HCT116 (cell line): Measurements from ENCODE around the gene TENT4A. TPM values are rescaled to one million over a fixed set of nuclear protein-coding genes. Genes with fewer than 3 reads are reported as not detected.
A peak's percentile ranks its signal among the peaks of the same experiment; 100 is the strongest.

Experiments
- ATAC-seq: fragments of 200-7000 bp; cut with Tn5 transposase; 2 replicates; pipeline ENCODE4 v1.9.1; 2020; ENCODE audit warnings: mild to moderate bottlenecking, moderate library complexity
- BruUV-seq: library from RNA; stranded (reverse); fragments of 400-500 nt; replicated peaks from 2 replicates; lab custom pipeline; 2021; lab: Mats Ljungman, UMichigan
- CTCF ChIA-PET: fragments of 300-600 bp; sonication (Branson Sonifier 250); formaldehyde crosslinking; loops from one replicate; lab custom pipeline; 2021; ENCODE audit warnings: antibody characterized with exemption; lab: Charles Lee
- POLR2A ChIA-PET: fragments of 300-600, 350-600 bp; sonication (Branson Sonifier 250); formaldehyde crosslinking; loops from one replicate; lab custom pipeline; 2021; ENCODE audit warnings: antibody characterized with exemption; lab: Charles Lee
- RAD21 ChIA-PET, 2 experiments: fragments of 300-600 bp; sonication (Branson Sonifier 250); formaldehyde crosslinking; loops; one replicate each; lab custom pipeline; 2023; ENCODE audit warnings: low total read pairs in 2 of 2; ENCODE audit not compliant: uncharacterized antibody in 2 of 2, unreplicated experiment in 2 of 2, low non-redundant PET in 1 of 2; lab: Charles Lee
- DNase-seq: peaks from one replicate; pipeline ENCODE4 v3.0.0-alpha.2; 2010; ENCODE audit warnings: low read depth, low spot score
- H2AFZ ChIP-seq: fragments of 200-600 bp; shearing (Covaris generic), sonication (generic); 2 replicates; pipeline ENCODE4 v1.6.1; 2017; ENCODE audit warnings: low read depth, mixed run types, mixed read lengths, antibody characterized with exemption, low read length; ENCODE audit not compliant: poor library complexity, severe bottlenecking
- H3K27ac ChIP-seq: 2 replicates; pipeline ENCODE4 v1.5.1; 2012; ENCODE audit warnings: low read depth, low read length
- H3K27me3 ChIP-seq: fragments of 200-600 bp; sonication (generic); 2 replicates; pipeline ENCODE4 v1.6.1; 2016; ENCODE audit warnings: mixed run types, low read length, mixed read lengths; ENCODE audit not compliant: insufficient read depth
- H3K36me3 ChIP-seq, 2 experiments: fragments of 200-500 bp in 1 of 2; fragments of 200-600 bp in 1 of 2; sonication (Bioruptor generic) in 1 of 2; sonication (generic) in 1 of 2; 2 replicates each; pipeline versions ENCODE4 v1.5.1 to v1.6.1; 2014 to 2016; ENCODE audit warnings: low read length in 2 of 2, inconsistent platforms in 1 of 2, mixed read lengths in 1 of 2, mixed run types in 1 of 2; ENCODE audit not compliant: insufficient read depth in 2 of 2, control insufficient read depth in 1 of 2
- H3K4me1 ChIP-seq, 2 experiments: fragments of 200-600 bp in 1 of 2; sonication (generic) in 1 of 2; 2 replicates each; pipeline versions ENCODE4 v1.5.1 to v1.6.1; 2012 to 2017; ENCODE audit warnings: low read length in 2 of 2, inconsistent platforms in 1 of 2, mild to moderate bottlenecking in 1 of 2, mixed read lengths in 1 of 2, mixed run types in 1 of 2, moderate library complexity in 1 of 2; ENCODE audit not compliant: insufficient read depth in 2 of 2, control insufficient read depth in 1 of 2
- H3K4me2 ChIP-seq: fragments of 200-600 bp; sonication (generic); 2 replicates; pipeline ENCODE4 v1.6.1; 2017; ENCODE audit warnings: mixed run types, low read length, mixed read lengths
- H3K4me3 ChIP-seq, 2 experiments: fragments of 200-600 bp in 1 of 2; sonication (generic) in 1 of 2; replicated peaks in 1 of 2; 2 replicates each; pipeline ENCODE4 v1.5.1; 2011 to 2016; ENCODE audit warnings: low read length in 2 of 2, control low read depth in 1 of 2, low read depth in 1 of 2, mild to moderate bottlenecking in 1 of 2, mixed read lengths in 1 of 2, mixed run types in 1 of 2
- H3K79me2 ChIP-seq: fragments of 200-600 bp; sonication (generic); 2 replicates; pipeline ENCODE4 v1.6.1; 2017; ENCODE audit warnings: mild to moderate bottlenecking, mixed run types, low read length, moderate library complexity, mixed read lengths; ENCODE audit not compliant: insufficient read depth
- H3K9ac ChIP-seq: fragments of 200-600 bp; sonication (generic); 2 replicates; pipeline ENCODE4 v1.6.1; 2016; ENCODE audit warnings: low read length, mixed read lengths
- H3K9me2 ChIP-seq: fragments of 200-600 bp; sonication (generic), shearing (Covaris generic); 2 replicates; pipeline ENCODE4 v1.6.1; 2017; ENCODE audit warnings: mixed run types, mild to moderate bottlenecking, moderate library complexity; ENCODE audit not compliant: insufficient read depth
- H3K9me3 ChIP-seq, 2 experiments: fragments of 200-500 bp in 1 of 2; fragments of 200-600 bp in 1 of 2; sonication (Bioruptor generic) in 1 of 2; sonication (generic) in 1 of 2; 2 replicates each; pipeline ENCODE4 v1.6.1; 2014 to 2017; ENCODE audit warnings: low read length in 2 of 2, mixed read lengths in 2 of 2, inconsistent platforms in 1 of 2, low read depth in 1 of 2, mild to moderate bottlenecking in 1 of 2, mixed run types in 1 of 2, moderate library complexity in 1 of 2; ENCODE audit not compliant: control insufficient read depth in 1 of 2, insufficient read depth in 1 of 2
- H4K20me1 ChIP-seq: fragments of 200-600 bp; sonication (generic), shearing (Covaris generic); 2 replicates; pipeline ENCODE4 v1.6.1; 2017; ENCODE audit warnings: mixed run types, mild to moderate bottlenecking, moderate library complexity; ENCODE audit not compliant: insufficient read depth
- CTCF ChIP-seq, 3 experiments: fragments of 200-600 bp in 1 of 3; sonication (generic) in 1 of 3; IDR thresholded peaks in 2 of 3; conservative IDR thresholded peaks in 1 of 3; 2 replicates each; pipeline ENCODE4 v1.5.1; 2012 to 2017; ENCODE audit warnings: low read depth in 2 of 3, low read length in 2 of 3, antibody characterized with exemption in 1 of 3, borderline replicate concordance in 1 of 3, control low read depth in 1 of 3, mild to moderate bottlenecking in 1 of 3, mixed read lengths in 1 of 3, mixed run types in 1 of 3, moderate library complexity in 1 of 3; ENCODE audit not compliant: insufficient read depth in 1 of 3
- RAD21 ChIP-seq: IDR thresholded peaks from 2 replicates; pipeline ENCODE4 v1.6.1; 2012; ENCODE audit warnings: low read depth, mild to moderate bottlenecking
- intact Hi-C: fragments of 100-400 bp; cut with micrococcal nuclease; formaldehyde crosslinking; loops from 2 replicates; pipeline ENCODE4 v1.10.0; 2022
- total RNA-seq: library from RNA; stranded (reverse); gene quantifications from one replicate; pipeline ENCODE4 v1.2.1, GENCODE V29; 2021; ENCODE audit not compliant: unreplicated experiment
- TF ChIP-seq, protein P1 (sequence below): IDR thresholded peaks from 2 replicates; pipeline ENCODE4 v1.6.1; 2012; ENCODE audit warnings: low read depth

The TENT4A gene
- total RNA-seq, 1 experiment from 2014 or later = 39.8 TPM

GRCh38 chr5:6745706-6746222, 32.5 kb downstream of the TENT4A start:
- H3K36me3 ChIP-seq = peaks cover 57 to 65% of the 10 kb centered on the region in 2 experiments; a peak in 3 of 4 replicates

More at GRCh38 chr5:6745706-6746222, 32.5 kb downstream of the TENT4A start:
- intact Hi-C loops = loop anchor here (1.0 to 10.0 kb wide), 3 partner anchors 113 to 1253 kb away; partner anchors contain the start of genes MED10, NSUN2 and SRD5A1
- H3K4me2 ChIP-seq = no peak overlapping the region
- no peak overlapping the region for H3K9ac ChIP-seq
- TF ChIP-seq RAD21 (peak; percentile 72), CTCF (IDR thresholded peaks at IDR 0.05 in 2 of 3, conservative IDR thresholded peaks at IDR 0.05 in 1 of 3; ENCODE audit: borderline replicate concordance in 1 of 3, insufficient read depth in 1 of 3, low read depth in 2 of 3, low read length in 2 of 3) (peak; percentile 16 to 86 (median 72); a peak in 5 of 6 replicates)
- TF ChIP-seq, protein P1, sequence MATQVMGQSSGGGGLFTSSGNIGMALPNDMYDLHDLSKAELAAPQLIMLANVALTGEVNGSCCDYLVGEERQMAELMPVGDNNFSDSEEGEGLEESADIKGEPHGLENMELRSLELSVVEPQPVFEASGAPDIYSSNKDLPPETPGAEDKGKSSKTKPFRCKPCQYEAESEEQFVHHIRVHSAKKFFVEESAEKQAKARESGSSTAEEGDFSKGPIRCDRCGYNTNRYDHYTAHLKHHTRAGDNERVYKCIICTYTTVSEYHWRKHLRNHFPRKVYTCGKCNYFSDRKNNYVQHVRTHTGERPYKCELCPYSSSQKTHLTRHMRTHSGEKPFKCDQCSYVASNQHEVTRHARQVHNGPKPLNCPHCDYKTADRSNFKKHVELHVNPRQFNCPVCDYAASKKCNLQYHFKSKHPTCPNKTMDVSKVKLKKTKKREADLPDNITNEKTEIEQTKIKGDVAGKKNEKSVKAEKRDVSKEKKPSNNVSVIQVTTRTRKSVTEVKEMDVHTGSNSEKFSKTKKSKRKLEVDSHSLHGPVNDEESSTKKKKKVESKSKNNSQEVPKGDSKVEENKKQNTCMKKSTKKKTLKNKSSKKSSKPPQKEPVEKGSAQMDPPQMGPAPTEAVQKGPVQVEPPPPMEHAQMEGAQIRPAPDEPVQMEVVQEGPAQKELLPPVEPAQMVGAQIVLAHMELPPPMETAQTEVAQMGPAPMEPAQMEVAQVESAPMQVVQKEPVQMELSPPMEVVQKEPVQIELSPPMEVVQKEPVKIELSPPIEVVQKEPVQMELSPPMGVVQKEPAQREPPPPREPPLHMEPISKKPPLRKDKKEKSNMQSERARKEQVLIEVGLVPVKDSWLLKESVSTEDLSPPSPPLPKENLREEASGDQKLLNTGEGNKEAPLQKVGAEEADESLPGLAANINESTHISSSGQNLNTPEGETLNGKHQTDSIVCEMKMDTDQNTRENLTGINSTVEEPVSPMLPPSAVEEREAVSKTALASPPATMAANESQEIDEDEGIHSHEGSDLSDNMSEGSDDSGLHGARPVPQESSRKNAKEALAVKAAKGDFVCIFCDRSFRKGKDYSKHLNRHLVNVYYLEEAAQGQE = no peak
- TF ChIP-seq, all 23 proteins: peak for 2
- POLR2A ChIA-PET = no interaction called here
- peak; percentile 80 for ATAC-seq
- no peaks in the 10 kb centered on the region for H3K4me1 ChIP-seq
- DNase-seq = peak; percentile 31
- H3K79me2 ChIP-seq = peaks cover 78% of the 10 kb centered on the region
- H3K27me3 ChIP-seq = no peaks in the 10 kb centered on the region
- no peaks in the 10 kb centered on the region for H3K9me2 ChIP-seq
- no TSS peak for BruUV-seq
- CTCF ChIA-PET = interaction anchor here (0.8 to 1.2 kb wide), 4 partner anchors 21 to 1249 kb away, joined by 3 to 4 read pairs (median 3); no protein-coding TSS in a partner anchor
- RAD21 ChIA-PET = no interaction called here
- H3K9me3 ChIP-seq = no peaks in the 10 kb centered on the region
- H3K27ac ChIP-seq = no peak overlapping the region
- H4K20me1 ChIP-seq = peaks cover 15% of the 10 kb centered on the region
- no peak overlapping the region for H2AFZ ChIP-seq
- H3K4me3 ChIP-seq = no peak overlapping the region
